ENCODE measurements around the gene DOCK6. TPM values are rescaled to one million over a fixed set of nuclear protein-coding genes. Genes with fewer than 3 reads are reported as not detected.

DOCK6 gene
- total and polyA plus RNA-seq, 2 of the 13 experiments (the other 11 are each of a cell fraction or from before 2014, with no cell fraction given): 5.4 to 38.1 TPM

GRCh38 chr19:11152318-11153062 is 109.8 kb downstream of the DOCK6 start (continued):
- TF ChIP-seq RARA (CRISPR knock-in tag; IDR thresholded peaks at IDR 0.05) (no peak), HNRNPH1 (optimal IDR thresholded peaks at IDR 0.05; ENCODE audit: low read depth, low read length) (no peak)

- H3K9me3 ChIP-seq (ENCODE audit: low read length): no peaks in the 10 kb centered on the region
- BruUV-seq (replicated peaks): no TSS peak
- peaks cover 1 to 14% of the 10 kb centered on the region in 2 experiments; a peak in 4 of 5 replicates for H3K36me3 ChIP-seq (replicated peaks in 1 of 2; ENCODE audit: control insufficient read depth in 1 of 2, insufficient read depth in 2 of 2, low read length in 2 of 2)
- 98% methylated on average over 7 of the region's 7 CpGs for WGBS (ENCODE audit: low lambda C conversion rate)
- H3K9ac ChIP-seq (ENCODE audit: insufficient read depth, low read depth, low read length): no peak overlapping the region
- no peak overlapping the region for H3K27ac ChIP-seq (ENCODE audit: extremely low read length, insufficient read depth, low read length)
- peaks cover 29% of the 10 kb centered on the region for H3K4me1 ChIP-seq (ENCODE audit: insufficient read depth, low read length)
- H3K4me3 ChIP-seq (replicated peaks in 1 of 3; ENCODE audit: insufficient read depth in 1 of 3, low read depth in 2 of 3, low read length in 3 of 3): no peak overlapping the region
- TF ChIP-seq FOXJ3 (CRISPR knock-in tag; IDR thresholded peaks at IDR 0.05; ENCODE audit: borderline replicate concordance): no peak
- no peak for TF ChIP-seq PHF8 (CRISPR knock-in tag; IDR thresholded peaks at IDR 0.05)
- TF ChIP-seq MIER3 (CRISPR knock-in tag; IDR thresholded peaks at IDR 0.05; ENCODE audit: borderline replicate concordance): no peak
- TF ChIP-seq CHD2 (IDR thresholded peaks at IDR 0.05; ENCODE audit: low read depth, low read length): no peak
- no peak for TF ChIP-seq ZNF367 (CRISPR knock-in tag; IDR thresholded peaks at IDR 0.05; ENCODE audit: borderline replicate concordance)
- no peak for TF ChIP-seq TRIM24 (CRISPR knock-in tag; IDR thresholded peaks at IDR 0.05)
- no peak for TF ChIP-seq NFIC (IDR thresholded peaks at IDR 0.05; ENCODE audit: low read length)
- no peak for TF ChIP-seq RARG (CRISPR knock-in tag; IDR thresholded peaks at IDR 0.05; ENCODE audit: low read depth)
- no peak for TF ChIP-seq MNT (IDR thresholded peaks at IDR 0.05)
- no peak for DNase-seq (ENCODE audit: low spot score)
- H2AFZ ChIP-seq (ENCODE audit: low read length): no peak overlapping the region
- intact Hi-C loops (cut with micrococcal nuclease; ENCODE audit: unreplicated experiment): no loop called here
- no peak for FAIRE-seq
- no peaks in the 10 kb centered on the region; a peak in 1 of 5 replicates for H3K27me3 ChIP-seq (ENCODE audit: control insufficient read depth in 1 of 2, insufficient read depth in 2 of 2, low read length in 2 of 2)
- no peaks in the 10 kb centered on the region for H4K20me1 ChIP-seq (ENCODE audit: insufficient read depth, low read length)
- ChIA-PET CTCF (ENCODE audit: low intra/inter-chr PET ratio, low total read pairs) (no interaction called here), POLR2A (interaction anchor here (1.0 to 1.3 kb wide), 2 partner anchors 8 to 9 kb away, joined by 4 to 5 read pairs; no protein-coding TSS in a partner anchor)
- no peak for ATAC-seq
- H3K4me2 ChIP-seq (ENCODE audit: low read depth, low read length): no peak overlapping the region
- peaks cover 26% of the 10 kb centered on the region for H3K79me2 ChIP-seq (ENCODE audit: insufficient read depth, low read length)
- in situ Hi-C loops (cut with HindIII; ENCODE audit: extremely low pct_ligation_motif_present, low pct_unique_long_range_greater_than_20kb): no loop called here
These were observed 111.1 kb downstream of the DOCK6 start for GRCh38 chr19:11151181-11151580.

Other genes with a start within 250 kb of the DOCK6 start
- 24.0 and 51.6 TPM in 2 replicates for gene LDLR, start 173.1 kb downstream of the DOCK6 start, total RNA-seq (2016; rRNA removed; fragmentation: Illumina TruSeq; extraction: Trizol)
- 92.5 and 135 TPM in 2 replicates for gene LDLR, start 173.1 kb downstream of the DOCK6 start, polyA plus RNA-seq (2011; rRNA removed)
- 46.2 and 63.2 TPM in 2 replicates for gene SPC24, start 106.7 kb downstream of the DOCK6 start, total RNA-seq (2016; rRNA removed; fragmentation: Illumina TruSeq; extraction: Trizol)
- gene SPC24, start 106.7 kb downstream of the DOCK6 start, polyA plus RNA-seq (2011; rRNA removed): 8.8 and 10.0 TPM in 2 replicates
- 11.0 and 12.9 TPM in 2 replicates for gene KANK2, start 65.0 kb downstream of the DOCK6 start, total RNA-seq (2016; rRNA removed; fragmentation: Illumina TruSeq; extraction: Trizol)
- 5.7 and 6.8 TPM in 2 replicates for gene KANK2, start 65.0 kb downstream of the DOCK6 start, polyA plus RNA-seq (2011; rRNA removed)
- 9.8 and 27.3 TPM in 2 replicates for gene ANGPTL8, start 22.9 kb downstream of the DOCK6 start, total RNA-seq (2016; rRNA removed; fragmentation: Illumina TruSeq; extraction: Trizol)
- 243 and 436 TPM in 2 replicates for gene ANGPTL8, start 22.9 kb downstream of the DOCK6 start, polyA plus RNA-seq (2011; rRNA removed)
- not detected in 2 replicates for gene TSPAN16, start 33.6 kb upstream of the DOCK6 start, total RNA-seq (2016; rRNA removed; fragmentation: Illumina TruSeq; extraction: Trizol)
- not detected in 2 replicates for gene TSPAN16, start 33.6 kb upstream of the DOCK6 start, polyA plus RNA-seq (2011; rRNA removed)
- gene RAB3D, start 77.1 kb upstream of the DOCK6 start, total RNA-seq (2016; rRNA removed; fragmentation: Illumina TruSeq; extraction: Trizol): 2.0 and 3.3 TPM in 2 replicates
- gene RAB3D, start 77.1 kb upstream of the DOCK6 start, polyA plus RNA-seq (2011; rRNA removed): 16.1 and 19.9 TPM in 2 replicates
- gene TMEM205, start 83.7 kb upstream of the DOCK6 start, total RNA-seq (2016; rRNA removed; fragmentation: Illumina TruSeq; extraction: Trizol): 22.8 and 45.5 TPM in 2 replicates
- gene TMEM205, start 83.7 kb upstream of the DOCK6 start, polyA plus RNA-seq (2011; rRNA removed): 98.7 and 119 TPM in 2 replicates
- 1.2 and 1.7 TPM in 2 replicates for gene CCDC159, start 84.0 kb upstream of the DOCK6 start, total RNA-seq (2016; rRNA removed; fragmentation: Illumina TruSeq; extraction: Trizol)
- gene CCDC159, start 84.0 kb upstream of the DOCK6 start, polyA plus RNA-seq (2011; rRNA removed): 6.3 and 9.1 TPM in 2 replicates
- 0.77 and 1.5 TPM in 2 replicates for gene PLPPR2, start 92.9 kb upstream of the DOCK6 start, total RNA-seq (2016; rRNA removed; fragmentation: Illumina TruSeq; extraction: Trizol)
- 2.1 and 4.2 TPM in 2 replicates for gene PLPPR2, start 92.9 kb upstream of the DOCK6 start, polyA plus RNA-seq (2011; rRNA removed)
- gene SWSAP1, start 112.1 kb upstream of the DOCK6 start, total RNA-seq (2016; rRNA removed; fragmentation: Illumina TruSeq; extraction: Trizol): 3.1 and 3.3 TPM in 2 replicates
- 2.7 and 3.9 TPM in 2 replicates for gene SWSAP1, start 112.1 kb upstream of the DOCK6 start, polyA plus RNA-seq (2011; rRNA removed)
- gene EPOR, start 121.8 kb upstream of the DOCK6 start, total RNA-seq (2016; rRNA removed; fragmentation: Illumina TruSeq; extraction: Trizol): 1.2 and 2.9 TPM in 2 replicates
- 5.3 and 7.0 TPM in 2 replicates for gene EPOR, start 121.8 kb upstream of the DOCK6 start, polyA plus RNA-seq (2011; rRNA removed)
- 1.2 and 4.2 TPM in 2 replicates for gene RGL3, start 156.8 kb upstream of the DOCK6 start, total RNA-seq (2016; rRNA removed; fragmentation: Illumina TruSeq; extraction: Trizol)
- 7.6 and 8.4 TPM in 2 replicates for gene RGL3, start 156.8 kb upstream of the DOCK6 start, polyA plus RNA-seq (2011; rRNA removed)
- gene ODAD3, start 172.6 kb upstream of the DOCK6 start, total RNA-seq (2016; rRNA removed; fragmentation: Illumina TruSeq; extraction: Trizol): 0.04 TPM in 1 of 2 replicates, not detected in the other
- gene ODAD3, start 172.6 kb upstream of the DOCK6 start, polyA plus RNA-seq (2011; rRNA removed): 0.08 and 0.35 TPM in 2 replicates
- 44.2 and 125 TPM in 2 replicates for gene PRKCSH, start 173.1 kb upstream of the DOCK6 start, total RNA-seq (2016; rRNA removed; fragmentation: Illumina TruSeq; extraction: Trizol)
- gene PRKCSH, start 173.1 kb upstream of the DOCK6 start, polyA plus RNA-seq (2011; rRNA removed): 85.1 and 111 TPM in 2 replicates
- gene ELAVL3, start 218.5 kb upstream of the DOCK6 start, total RNA-seq (2016; rRNA removed; fragmentation: Illumina TruSeq; extraction: Trizol): not detected in 2 replicates
- 0.03 TPM in 2 replicates for gene ELAVL3, start 218.5 kb upstream of the DOCK6 start, polyA plus RNA-seq (2011; rRNA removed)
- gene ZNF653, start 243.3 kb upstream of the DOCK6 start, total RNA-seq (2016; rRNA removed; fragmentation: Illumina TruSeq; extraction: Trizol): 1.2 and 4.7 TPM in 2 replicates
- gene ZNF653, start 243.3 kb upstream of the DOCK6 start, polyA plus RNA-seq (2011; rRNA removed): 6.6 and 7.1 TPM in 2 replicates

All from HepG2 (cell line).